WI38 (cell line): ENCODE results near the gene CD2BP2.
"Not testable (repeated sequence)": the region's sequence is repeated elsewhere in the genome, so short reads cannot be mapped to it uniquely, and the experiment has no call there.

Experiments used
- H3K4me3 ChIP-seq: 2 replicates; pipeline ENCODE4 v1.5.1; 2011; ENCODE audit warnings: low read depth, mild to moderate bottlenecking, control low read depth, low read length
- CTCF ChIP-seq: IDR thresholded peaks from 2 replicates; pipeline ENCODE4 v1.5.1; 2012; ENCODE audit warnings: low read depth, mild to moderate bottlenecking, control low read depth, low read length

Gene CD2BP2

GRCh38 chr16:30351586-30352419 lies 3.3 kb downstream of the CD2BP2 start:
- H3K4me3 ChIP-seq: no peak overlapping the region
- no peak for TF ChIP-seq CTCF

- TF ChIP-seq CTCF: no peak
- no peak overlapping the region for H3K4me3 ChIP-seq
These were observed 4.1 kb downstream of the CD2BP2 start for GRCh38 chr16:30351001-30351441.

GRCh38 chr16:30350134-30350871 lies 4.8 kb downstream of the CD2BP2 start:
- H3K4me3 ChIP-seq: no peak overlapping the region
- no peak for TF ChIP-seq CTCF

GRCh38 chr16:30349675-30350074 lies 5.4 kb downstream of the CD2BP2 start:
- no peak for TF ChIP-seq CTCF
- H3K4me3 ChIP-seq: no peak overlapping the region

- no peak for TF ChIP-seq CTCF
- no peak overlapping the region for H3K4me3 ChIP-seq
These were observed 6.2 kb downstream of the CD2BP2 start for GRCh38 chr16:30348929-30349328.

GRCh38 chr16:30348113-30348512 lies 7.0 kb downstream of the CD2BP2 start:
- no peak for TF ChIP-seq CTCF
- no peak overlapping the region for H3K4me3 ChIP-seq

- no peak overlapping the region for H3K4me3 ChIP-seq
- no peak for TF ChIP-seq CTCF
These were observed 8.8 kb downstream of the CD2BP2 start for GRCh38 chr16:30346286-30346685.

GRCh38 chr16:30343491-30343820 lies 11.7 kb downstream of the CD2BP2 start:
- H3K4me3 ChIP-seq: not testable (repeated sequence)
